Stomach smooth muscle (tissue), 2 donors: ENCODE measurements around the gene VWA3A.
"Not testable (repeated sequence)": the region's sequence is repeated elsewhere in the genome, so short reads cannot be mapped to it uniquely, and the experiment has no call there.

ENCODE experiments used
- H3K27ac ChIP-seq: one replicate; pipeline ENCODE4 v1.7.0; 2013; ENCODE audit warnings: mild to moderate bottlenecking, low read length, inconsistent platforms
- H3K27me3 ChIP-seq, 2 donors: one replicate each; pipeline ENCODE4 v1.7.0; 2013; ENCODE audit warnings: low read length in 2 of 2; ENCODE audit not compliant: insufficient read depth in 2 of 2, control insufficient read depth in 1 of 2
- H3K36me3 ChIP-seq, 2 donors: one replicate each; pipeline ENCODE4 v1.7.0; 2013; ENCODE audit warnings: low read length in 2 of 2; ENCODE audit not compliant: control insufficient read depth in 2 of 2, insufficient read depth in 2 of 2
- H3K4me1 ChIP-seq: one replicate; pipeline ENCODE4 v1.7.0; 2013; ENCODE audit warnings: low read length; ENCODE audit not compliant: control insufficient read depth, insufficient read depth
- H3K4me3 ChIP-seq, 2 donors: one replicate each; pipeline ENCODE4 v1.7.0; 2013; ENCODE audit warnings: low read length in 2 of 2
- H3K9ac ChIP-seq, 2 donors: one replicate each; pipeline ENCODE4 v1.7.0; 2013; ENCODE audit warnings: low read length in 2 of 2, mild to moderate bottlenecking in 1 of 2
- H3K9me3 ChIP-seq, 2 donors: one replicate each; pipeline ENCODE4 v1.7.0; 2013; ENCODE audit warnings: low read length in 2 of 2; ENCODE audit not compliant: control insufficient read depth in 2 of 2
- donor health status: healthy.
- donor health status: Pancreatic carcinoma.

The VWA3A gene

DNA sequence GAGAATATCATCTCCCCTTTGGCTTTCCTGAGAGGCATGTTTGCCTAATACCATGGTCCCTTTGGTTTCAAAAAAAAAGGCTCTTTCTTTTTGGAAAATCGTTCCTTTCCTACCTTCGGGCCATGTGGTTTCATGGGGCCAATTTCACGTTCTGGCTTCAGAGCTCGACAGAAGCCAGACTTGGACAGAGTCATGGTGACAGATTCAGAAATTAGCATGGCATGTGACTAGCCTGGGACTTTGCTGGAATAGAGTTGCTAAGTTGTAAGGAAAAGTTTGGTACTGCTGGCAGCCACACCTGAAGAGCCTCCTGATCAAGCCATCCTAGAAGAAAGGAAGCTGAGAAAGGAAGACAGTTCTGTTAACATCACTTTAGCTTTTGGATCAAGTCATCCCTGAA, 2.4 kb upstream of the VWA3A start:
- Histone ChIP-seq H3K9ac (no peak overlapping the region), H3K36me3 (peaks cover 0 to 2% of the 10 kb centered on the region in 2 donors), H3K9me3 (no peaks in the 10 kb centered on the region), H3K27ac (no peak overlapping the region), H3K4me3 (no peak overlapping the region), H3K27me3 (no peaks in the 10 kb centered on the region), H3K4me1 (no peaks in the 10 kb centered on the region)

DNA sequence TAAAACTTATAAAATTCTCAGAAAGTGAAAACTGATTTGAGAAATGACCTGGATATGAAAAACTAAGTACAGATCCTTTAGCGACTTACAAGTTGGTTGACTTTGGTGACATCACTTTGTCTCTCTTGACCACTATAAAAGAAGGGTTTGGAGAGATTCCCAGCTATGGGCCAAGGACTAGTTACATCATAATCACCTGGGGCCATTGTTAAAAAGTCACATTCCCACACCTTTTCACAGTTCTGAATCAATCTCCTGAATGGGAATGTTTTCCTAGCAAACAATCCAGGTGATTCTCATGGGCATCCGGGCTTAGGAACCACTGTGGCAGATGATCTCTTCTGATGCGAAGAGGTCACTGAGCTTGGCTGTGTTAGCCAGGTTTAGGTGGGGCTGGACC, 620 bp upstream of the VWA3A start:
- H3K9ac ChIP-seq: no peak overlapping the region
- no peaks in the 10 kb centered on the region for H3K9me3 ChIP-seq
- no peak overlapping the region for H3K27ac ChIP-seq
- no peak overlapping the region for H3K4me3 ChIP-seq
- H3K27me3 ChIP-seq: peaks cover 0 to 4% of the 10 kb centered on the region in 2 donors
- H3K36me3 ChIP-seq: peaks cover 0 to 2% of the 10 kb centered on the region in 2 donors
- no peaks in the 10 kb centered on the region for H3K4me1 ChIP-seq

DNA sequence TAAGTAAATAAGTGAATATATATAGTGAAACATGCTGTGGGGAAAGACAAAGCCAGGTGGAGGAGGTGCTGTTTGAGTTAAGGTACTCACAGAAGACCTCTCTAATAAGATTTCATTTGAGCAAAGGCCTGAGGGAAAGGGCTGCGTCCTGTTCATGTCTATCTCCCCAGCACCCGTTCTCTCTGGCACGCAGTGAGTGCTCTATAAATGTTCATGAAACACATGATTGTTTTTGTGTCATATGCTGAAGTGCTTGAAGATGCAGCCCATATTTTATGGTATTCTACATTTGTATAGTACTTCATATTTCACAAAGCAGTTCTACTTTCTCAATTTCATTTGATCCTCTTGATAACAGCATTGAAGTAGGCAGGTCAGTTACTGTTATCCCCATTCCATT, 990 bp downstream of the VWA3A start:
- no peak overlapping the region for H3K27ac ChIP-seq
- H3K9me3 ChIP-seq: no peaks in the 10 kb centered on the region
- H3K4me3 ChIP-seq: no peak overlapping the region
- H3K27me3 ChIP-seq: peaks cover 4 to 10% of the 10 kb centered on the region in 2 donors
- no peaks in the 10 kb centered on the region for H3K36me3 ChIP-seq
- no peak overlapping the region for H3K9ac ChIP-seq
- no peaks in the 10 kb centered on the region for H3K4me1 ChIP-seq

DNA sequence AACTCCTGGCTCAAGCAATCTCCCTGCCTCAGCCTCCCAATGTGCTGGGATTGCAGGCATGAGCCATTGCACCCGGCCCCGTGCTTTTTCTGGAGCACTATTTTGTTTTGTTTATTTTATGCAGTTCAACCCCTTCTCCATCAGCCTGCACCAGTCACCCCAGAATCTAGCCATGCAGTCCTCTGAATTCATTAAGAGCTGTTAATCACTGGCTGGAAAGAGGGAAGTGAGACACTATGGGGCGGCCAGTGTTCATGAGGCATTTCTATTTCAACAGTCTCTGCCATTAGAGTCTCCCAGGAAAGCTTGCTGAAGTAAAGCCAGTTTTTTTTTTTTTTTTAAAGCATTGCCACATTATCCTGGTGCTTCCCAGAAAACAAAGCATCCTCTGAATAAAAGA, 1.7 kb downstream of the VWA3A start:
- H3K4me1 ChIP-seq: no peaks in the 10 kb centered on the region
- H3K36me3 ChIP-seq: no peaks in the 10 kb centered on the region
- H3K27me3 ChIP-seq: peaks cover 4 to 11% of the 10 kb centered on the region in 2 donors
- no peaks in the 10 kb centered on the region for H3K9me3 ChIP-seq
- no peak overlapping the region for H3K9ac ChIP-seq
- no peak overlapping the region for H3K4me3 ChIP-seq
- H3K27ac ChIP-seq: no peak overlapping the region

DNA sequence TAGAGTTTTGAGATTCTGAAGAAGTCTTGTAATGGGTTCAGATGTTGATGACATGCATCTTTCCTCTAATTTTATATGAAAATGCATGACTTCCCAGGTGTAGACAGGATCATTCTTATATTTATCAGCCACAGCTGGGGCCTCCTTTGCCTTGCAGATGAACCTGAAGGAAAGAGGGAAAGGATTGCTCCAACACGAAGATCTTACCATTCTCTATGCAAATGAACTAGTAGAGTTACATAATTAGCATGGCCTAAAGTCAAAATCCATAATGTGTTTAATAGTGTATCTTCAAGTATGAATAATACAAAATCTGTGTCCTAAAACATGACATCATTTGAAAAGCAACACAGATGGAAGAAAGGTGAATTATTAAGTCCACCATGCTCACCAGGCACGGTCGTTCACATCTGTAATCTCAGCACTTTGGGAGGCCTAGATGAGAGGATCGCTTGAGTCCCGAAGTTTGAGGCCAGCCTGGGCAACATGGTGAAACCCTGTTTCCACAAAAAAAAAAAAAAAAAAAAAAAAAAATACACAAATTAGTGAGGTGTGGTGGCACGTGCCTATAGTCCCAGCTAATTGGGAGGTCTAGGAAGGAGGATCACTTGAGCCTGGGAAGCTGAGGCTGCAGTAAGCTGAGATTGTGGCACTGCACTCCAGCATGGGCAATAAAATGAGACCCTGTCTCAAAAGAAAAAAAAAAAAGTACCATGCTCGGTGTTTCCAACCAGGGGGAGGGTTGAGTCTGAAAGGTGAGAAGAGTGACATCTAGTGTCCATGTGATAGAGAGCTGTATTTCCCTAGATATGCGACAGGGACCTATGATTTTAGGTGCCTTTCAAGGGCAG, 6.3 kb downstream of the VWA3A start:
- Histone ChIP-seq H3K9me3 (no peaks in the 10 kb centered on the region), H3K4me3 (no peak overlapping the region), H3K36me3 (no peaks in the 10 kb centered on the region), H3K4me1 (no peaks in the 10 kb centered on the region), H3K27me3 (peaks cover 4 to 11% of the 10 kb centered on the region in 2 donors), H3K9ac (no peak overlapping the region), H3K27ac (no peak overlapping the region)

DNA sequence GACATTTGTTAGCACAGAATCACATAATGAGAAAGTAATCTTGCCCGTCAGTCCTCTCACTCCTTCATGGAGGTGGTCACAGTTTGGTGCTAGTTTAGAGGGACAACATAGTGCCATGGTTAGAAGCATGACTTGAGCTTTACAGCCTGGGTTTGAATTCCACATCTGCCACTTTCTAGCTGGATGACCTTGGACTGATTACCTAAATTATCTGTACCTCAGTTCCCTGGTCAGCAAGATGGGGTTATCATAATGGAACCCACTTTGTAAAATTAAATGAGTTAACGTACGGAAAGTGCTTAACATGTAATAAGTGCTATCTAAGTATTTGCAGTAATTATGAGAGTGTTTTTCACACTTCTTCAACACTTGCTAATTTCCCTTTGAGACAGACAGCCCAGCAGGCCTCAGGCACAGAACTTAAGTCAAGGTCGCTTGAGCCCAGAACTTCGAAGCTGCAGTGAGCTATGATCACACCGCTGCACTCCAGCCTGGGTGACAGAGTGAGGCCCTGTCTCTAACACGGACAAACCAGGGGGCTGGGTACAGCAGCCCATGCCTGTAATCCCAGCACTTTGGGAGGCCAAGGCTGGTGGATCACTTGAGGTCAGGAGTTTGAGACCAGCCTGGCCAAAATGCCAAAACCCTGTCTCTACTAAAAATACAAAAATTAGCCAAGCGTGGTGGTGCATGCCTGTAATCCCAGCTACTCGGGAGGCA, 7.1 kb downstream of the VWA3A start:
- Histone ChIP-seq H3K4me1 (no peaks in the 10 kb centered on the region), H3K27me3 (peaks cover 4 to 11% of the 10 kb centered on the region in 2 donors), H3K4me3 (no peak overlapping the region), H3K9me3 (no peaks in the 10 kb centered on the region), H3K9ac (no peak overlapping the region), H3K27ac (no peak overlapping the region), H3K36me3 (no peaks in the 10 kb centered on the region)

DNA sequence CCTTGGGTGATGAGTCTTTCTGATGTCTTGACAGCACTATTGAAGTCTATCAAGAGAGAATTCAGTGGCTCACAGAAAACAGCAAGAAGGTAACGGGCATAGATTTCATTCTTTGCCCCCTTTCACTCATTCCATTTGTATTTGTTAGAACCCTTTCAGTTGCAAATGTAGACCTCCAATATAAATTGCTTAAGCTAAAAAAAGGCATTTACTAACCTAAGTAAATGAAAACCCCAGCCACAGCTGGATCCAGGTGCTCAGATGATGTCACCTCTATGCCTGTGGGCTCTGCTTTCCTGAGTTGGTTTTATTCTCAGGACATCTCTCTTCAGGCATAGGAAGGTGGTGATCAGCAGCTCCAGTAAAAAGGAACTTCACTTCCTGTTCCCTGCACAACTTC, 11.1 kb downstream of the VWA3A start:
- Histone ChIP-seq H3K27me3 (peaks cover under 1 to 3% of the 10 kb centered on the region in 2 donors), H3K36me3 (no peaks in the 10 kb centered on the region), H3K9ac (no peak overlapping the region), H3K9me3 (no peaks in the 10 kb centered on the region), H3K4me3 (no peak overlapping the region), H3K4me1 (no peaks in the 10 kb centered on the region), H3K27ac (no peak overlapping the region)

DNA sequence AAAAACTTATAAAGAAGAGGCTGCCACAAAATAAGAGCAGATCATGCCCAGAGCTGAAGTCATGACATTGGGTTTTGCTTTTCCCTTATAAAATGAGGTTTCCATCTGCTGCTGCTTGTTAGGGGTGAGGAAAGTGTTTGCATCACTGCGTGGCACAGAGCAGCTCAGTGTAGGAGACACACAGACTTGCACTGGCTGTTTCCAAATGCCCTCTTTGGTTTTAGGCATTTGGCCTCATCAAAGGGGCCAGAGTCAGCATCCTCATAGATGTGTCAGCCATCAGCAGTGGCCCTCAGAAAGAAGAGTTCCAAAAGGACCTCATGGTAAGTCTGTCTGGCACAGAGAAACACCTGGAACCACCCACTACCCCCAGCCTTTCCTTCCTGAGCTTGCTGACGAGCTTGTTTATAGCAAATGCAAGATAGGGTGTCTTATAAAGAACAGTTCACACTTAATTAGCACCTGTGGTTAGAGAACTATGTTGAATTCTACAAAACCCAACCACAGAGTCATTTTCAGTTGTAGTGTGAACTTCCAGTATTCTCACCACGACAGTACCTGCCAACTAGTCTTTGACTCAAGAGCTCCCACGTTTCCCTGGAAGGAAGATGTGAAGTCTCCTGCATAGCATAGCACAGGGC, 17.0 kb downstream of the VWA3A start:
- no peaks in the 10 kb centered on the region for H3K4me1 ChIP-seq
- H3K27me3 ChIP-seq: peaks cover 0 to 5% of the 10 kb centered on the region in 2 donors
- H3K9ac ChIP-seq: no peak overlapping the region
- H3K36me3 ChIP-seq: no peaks in the 10 kb centered on the region
- no peak overlapping the region for H3K4me3 ChIP-seq
- peaks cover 0 to 2% of the 10 kb centered on the region in 2 donors for H3K9me3 ChIP-seq
- no peak overlapping the region for H3K27ac ChIP-seq

DNA sequence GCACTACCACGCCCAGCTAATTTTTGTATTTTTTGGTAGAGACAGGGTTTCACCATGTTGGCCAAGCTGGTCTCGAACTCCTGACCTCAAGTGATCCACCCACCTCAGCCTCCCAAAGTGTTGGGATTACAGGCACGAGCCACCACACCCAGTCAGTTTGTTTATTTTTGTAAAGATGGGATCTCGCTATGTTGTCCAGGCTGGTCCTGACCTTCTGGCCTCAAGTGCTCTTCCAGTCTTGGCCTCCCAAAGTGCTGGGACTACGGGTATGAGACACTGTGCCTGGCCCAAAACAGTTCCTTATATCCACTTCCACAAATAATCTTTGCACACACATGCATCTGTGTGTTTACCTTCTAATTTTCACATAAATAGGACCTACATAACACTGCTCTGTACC, 19.3 kb downstream of the VWA3A start:
- not testable (repeated sequence) for H3K4me3 ChIP-seq, H3K27me3 ChIP-seq, H3K9me3 ChIP-seq, H3K9ac ChIP-seq, H3K4me1 ChIP-seq, H3K36me3 ChIP-seq, H3K27ac ChIP-seq

DNA sequence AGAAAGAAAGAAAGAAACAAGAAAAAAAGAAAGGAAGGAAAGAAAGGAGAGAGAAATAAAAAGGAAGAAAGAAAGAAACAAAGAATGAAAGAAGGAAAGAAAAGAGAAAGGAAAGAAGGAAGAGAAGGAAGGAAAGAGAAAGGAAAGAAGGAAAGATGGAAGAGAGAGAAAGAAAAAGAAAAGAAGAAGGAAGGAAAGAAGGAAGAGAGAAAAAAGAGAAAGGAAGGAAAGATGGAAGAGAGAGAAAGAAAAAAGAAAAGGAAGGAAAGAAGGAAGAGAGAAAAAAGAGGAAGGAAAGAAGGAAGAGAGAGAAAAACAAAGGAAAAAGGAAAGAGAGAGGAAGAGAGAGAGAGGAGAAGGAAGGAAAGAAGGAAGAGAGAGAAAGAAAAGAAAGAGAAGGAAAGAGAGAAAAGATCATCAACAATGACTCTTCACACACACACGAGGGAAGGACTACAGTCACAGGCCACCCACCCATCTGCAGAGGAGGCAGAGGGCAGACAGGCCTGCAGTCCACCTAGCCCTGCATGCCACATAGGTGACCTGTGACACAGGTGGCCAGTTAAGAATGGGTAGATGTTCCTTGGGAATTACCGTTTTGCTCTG, 23.9 kb downstream of the VWA3A start:
- Histone ChIP-seq H3K9me3 (peaks cover 0 to 2% of the 10 kb centered on the region in 2 donors), H3K4me3 (no peak overlapping the region), H3K4me1 (no peaks in the 10 kb centered on the region), H3K9ac (no peak overlapping the region), H3K27me3 (no peaks in the 10 kb centered on the region), H3K27ac (no peak overlapping the region), H3K36me3 (no peaks in the 10 kb centered on the region)
